Measurements from ENCODE around the gene STC2. TPM values are rescaled to one million over a fixed set of nuclear protein-coding genes. Genes with fewer than 3 reads are reported as not detected.

Gene STC2
- total RNA-seq, 4 donors from 2014 or later = 3.8 to 12.0 (median 8.7) TPM

- Histone ChIP-seq H3K27ac (no peak overlapping the region), H3K9me3 (no peaks in the 10 kb centered on the region), H3K36me3 (no peaks in the 10 kb centered on the region), H3K4me1 (peaks cover 23 to 29% of the 10 kb centered on the region in 2 donors), H3K27me3 (no peaks in the 10 kb centered on the region), H3K4me3 (replicated peaks in 1 of 3) (no peak overlapping the region)
- DNase-seq = peak; percentile 91 to 92
- WGBS, 2 donors = 43 to 45% methylated on average over 15 to 16 of the region's 16 CpGs
- intact Hi-C loops (cut with DNase I) = loop anchor here (1.0 kb wide), 1 partner anchor 38 kb away; no protein-coding TSS in a partner anchor
- TF ChIP-seq POLR2A (IDR thresholded peaks at IDR 0.05) (no peak), CTCF (IDR thresholded peaks at IDR 0.05) (peak; percentile 87 to 98 (median 96))
These were observed 3.8 kb upstream of the STC2 start for GRCh38 chr5:173331956-173332479.

- peaks cover 23 to 31% of the 10 kb centered on the region in 2 donors for H3K4me1 ChIP-seq
- intact Hi-C loops (cut with DNase I) = no loop called here
- no peaks in the 10 kb centered on the region for H3K27me3 ChIP-seq
- H3K4me3 ChIP-seq (replicated peaks in 1 of 3) = no peak overlapping the region
- no peak overlapping the region for H3K27ac ChIP-seq
- H3K36me3 ChIP-seq = no peaks in the 10 kb centered on the region
- H3K9me3 ChIP-seq = no peaks in the 10 kb centered on the region
- no peak for TF ChIP-seq POLR2A (IDR thresholded peaks at IDR 0.05)
- TF ChIP-seq CTCF (IDR thresholded peaks at IDR 0.05) = no peak
- 92 to 97% methylated on average over 4 of the region's 4 CpGs for WGBS, 2 donors
- no peak for DNase-seq
These were observed 3.1 kb upstream of the STC2 start for GRCh38 chr5:173331287-173331686.

- Histone ChIP-seq H3K4me1 (peaks cover 23 to 31% of the 10 kb centered on the region in 2 donors), H3K4me3 (replicated peaks in 1 of 3) (no peak overlapping the region), H3K9me3 (no peaks in the 10 kb centered on the region), H3K27me3 (no peaks in the 10 kb centered on the region), H3K27ac (no peak overlapping the region), H3K36me3 (no peaks in the 10 kb centered on the region)
- intact Hi-C loops (cut with DNase I) = no loop called here
- no peak for TF ChIP-seq POLR2A (IDR thresholded peaks at IDR 0.05)
- no peak for TF ChIP-seq CTCF (IDR thresholded peaks at IDR 0.05)
- 91% methylated on average over 5 to 8 of the region's 8 CpGs for WGBS, 2 donors
- no peak for DNase-seq
These were observed 2.4 kb upstream of the STC2 start for GRCh38 chr5:173330338-173331206.

- Histone ChIP-seq H3K27ac (no peak overlapping the region), H3K27me3 (no peaks in the 10 kb centered on the region), H3K4me1 (peaks cover 23 to 31% of the 10 kb centered on the region in 2 donors), H3K9me3 (no peaks in the 10 kb centered on the region), H3K36me3 (no peaks in the 10 kb centered on the region), H3K4me3 (replicated peaks in 1 of 3) (peak overlapping the region in 2 of 3 donors; percentile 29)
- intact Hi-C loops (cut with DNase I) = no loop called here
- 19 to 24% methylated on average over 30 to 34 of the region's 77 CpGs for WGBS, 2 donors
- DNase-seq = peak; percentile 23 to 33
- TF ChIP-seq POLR2A (IDR thresholded peaks at IDR 0.05) (no peak), CTCF (IDR thresholded peaks at IDR 0.05) (no peak)
These were observed 1.5 kb upstream of the STC2 start for GRCh38 chr5:173329491-173330337.

Measured in thyroid gland (tissue), 4 donors.